GM19025 (cell line): ENCODE data around the gene ZMYND8.
"Not testable (repeated sequence)": the region's sequence is repeated elsewhere in the genome, so short reads cannot be mapped to it uniquely, and the experiment has no call there.

Experiments used
- ATAC-seq: cut with Tn5 transposase; IDR thresholded peaks from one replicate; pipeline ENCODE4 v1.9.1; 2021; ENCODE audit warnings: mild to moderate bottlenecking, low read depth, moderate library complexity; ENCODE audit not compliant: unreplicated experiment

Gene ZMYND8

GRCh38 chr20:47253872-47254271 lies 102.6 kb downstream of the ZMYND8 start:
- ATAC-seq, result no peak

GRCh38 chr20:47252879-47253307 lies 103.6 kb downstream of the ZMYND8 start:
- ATAC-seq, result no peak

GRCh38 chr20:47251154-47252020 lies 105.1 kb downstream of the ZMYND8 start:
- no peak for ATAC-seq

GRCh38 chr20:47250360-47250759 lies 106.1 kb downstream of the ZMYND8 start:
- ATAC-seq, result no peak

GRCh38 chr20:47249913-47250312 lies 106.6 kb downstream of the ZMYND8 start:
- no peak for ATAC-seq

GRCh38 chr20:47248448-47248966 lies 108.0 kb downstream of the ZMYND8 start:
- no peak for ATAC-seq

- ATAC-seq, result no peak
Observed at GRCh38 chr20:47247972-47248371, 108.5 kb downstream of the ZMYND8 start.

- ATAC-seq, result no peak
Observed at GRCh38 chr20:47246061-47246777, 110.3 kb downstream of the ZMYND8 start.

GRCh38 chr20:47245166-47245565 lies 111.3 kb downstream of the ZMYND8 start:
- ATAC-seq, result not testable (repeated sequence)

GRCh38 chr20:47244451-47244850 lies 112.0 kb downstream of the ZMYND8 start:
- no peak for ATAC-seq

- no peak for ATAC-seq
Observed at GRCh38 chr20:47243532-47244305, 112.8 kb downstream of the ZMYND8 start.

GRCh38 chr20:47243003-47243402 lies 113.5 kb downstream of the ZMYND8 start:
- ATAC-seq, result no peak

- no peak for ATAC-seq
Observed at GRCh38 chr20:47241345-47241781, 115.1 kb downstream of the ZMYND8 start.

GRCh38 chr20:47240096-47240495 lies 116.4 kb downstream of the ZMYND8 start:
- ATAC-seq, result not testable (repeated sequence)

GRCh38 chr20:47239719-47240067 lies 116.8 kb downstream of the ZMYND8 start:
- no peak for ATAC-seq

- ATAC-seq, result no peak
Observed at GRCh38 chr20:47238780-47239718, 117.5 kb downstream of the ZMYND8 start.

GRCh38 chr20:47237715-47238114 lies 118.8 kb downstream of the ZMYND8 start:
- no peak for ATAC-seq

GRCh38 chr20:47236639-47236900 lies 119.9 kb downstream of the ZMYND8 start:
- no peak for ATAC-seq

- ATAC-seq, result no peak
Observed at GRCh38 chr20:47235853-47236638, 120.5 kb downstream of the ZMYND8 start.
